Measurements from ENCODE around the gene MIXL1.
A peak's percentile ranks its signal among the peaks of the same experiment; 100 is the strongest.

GRCh38 chr1:226223786-226224244, 351 bp downstream of the MIXL1 start:
- TF ChIP-seq EZH2 (IDR thresholded peaks at IDR 0.05) (peak; percentile 87), EZH2phosphoT487 (IDR thresholded peaks at IDR 0.05) (peak; percentile 63)
- TF ChIP-seq, protein P1, sequence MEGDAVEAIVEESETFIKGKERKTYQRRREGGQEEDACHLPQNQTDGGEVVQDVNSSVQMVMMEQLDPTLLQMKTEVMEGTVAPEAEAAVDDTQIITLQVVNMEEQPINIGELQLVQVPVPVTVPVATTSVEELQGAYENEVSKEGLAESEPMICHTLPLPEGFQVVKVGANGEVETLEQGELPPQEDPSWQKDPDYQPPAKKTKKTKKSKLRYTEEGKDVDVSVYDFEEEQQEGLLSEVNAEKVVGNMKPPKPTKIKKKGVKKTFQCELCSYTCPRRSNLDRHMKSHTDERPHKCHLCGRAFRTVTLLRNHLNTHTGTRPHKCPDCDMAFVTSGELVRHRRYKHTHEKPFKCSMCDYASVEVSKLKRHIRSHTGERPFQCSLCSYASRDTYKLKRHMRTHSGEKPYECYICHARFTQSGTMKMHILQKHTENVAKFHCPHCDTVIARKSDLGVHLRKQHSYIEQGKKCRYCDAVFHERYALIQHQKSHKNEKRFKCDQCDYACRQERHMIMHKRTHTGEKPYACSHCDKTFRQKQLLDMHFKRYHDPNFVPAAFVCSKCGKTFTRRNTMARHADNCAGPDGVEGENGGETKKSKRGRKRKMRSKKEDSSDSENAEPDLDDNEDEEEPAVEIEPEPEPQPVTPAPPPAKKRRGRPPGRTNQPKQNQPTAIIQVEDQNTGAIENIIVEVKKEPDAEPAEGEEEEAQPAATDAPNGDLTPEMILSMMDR (IDR thresholded peaks at IDR 0.05), result peak; percentile 38
